Suprapubic skin (tissue), 4 donors: ENCODE measurements around the gene ACP1.

Experiments
- EP300 ChIP-seq: sonication (generic); formaldehyde crosslinking; IDR thresholded peaks from one replicate; pipeline ENCODE4 v1.6.1; 2017; ENCODE audit warnings: antibody characterized with exemption
- POLR2A ChIP-seq, 2 donors: fragments of 450-650 bp; IDR thresholded peaks; one replicate each; pipeline ENCODE4 v1.6.1; 2017; ENCODE audit warnings: antibody characterized with exemption in 2 of 2, mild to moderate bottlenecking in 2 of 2, moderate library complexity in 2 of 2
- POLR2AphosphoS5 ChIP-seq, 3 donors: sonication (generic); formaldehyde crosslinking; IDR thresholded peaks; one replicate each; pipeline ENCODE4 v1.6.1; 2017; ENCODE audit warnings: antibody characterized with exemption in 3 of 3
- TF ChIP-seq, protein P1 (sequence below), 2 donors: fragments of 200-600 bp in 1 of 2; fragments of 450-650 bp in 1 of 2; sonication (generic) in 1 of 2; IDR thresholded peaks; one replicate each; pipeline ENCODE4 v1.5.1; 2016 to 2019; ENCODE audit warnings: antibody characterized with exemption in 2 of 2, mild to moderate bottlenecking in 1 of 2, moderate library complexity in 1 of 2

DNA sequence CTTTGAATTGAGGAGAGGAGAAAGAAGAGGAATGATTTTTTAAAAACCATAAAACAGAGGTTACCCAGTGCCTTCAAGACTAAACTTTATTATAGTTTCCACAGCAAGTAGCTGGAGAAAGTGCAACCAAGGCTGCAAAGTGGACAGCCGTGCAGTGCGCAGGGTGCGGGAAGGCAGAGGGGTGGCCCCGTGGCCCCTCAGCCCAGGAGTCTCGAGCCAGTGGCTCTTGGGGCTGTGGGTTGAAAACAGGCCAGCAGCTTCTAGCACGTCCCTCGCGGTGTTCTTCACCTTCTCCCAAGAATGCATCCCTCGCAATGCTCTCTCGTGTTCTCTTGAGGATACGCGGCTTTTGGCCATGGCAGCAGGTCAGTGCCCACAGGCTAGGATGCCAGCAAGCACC lies 51.6 kb downstream of the ACP1 start:
- TF ChIP-seq, protein P1, sequence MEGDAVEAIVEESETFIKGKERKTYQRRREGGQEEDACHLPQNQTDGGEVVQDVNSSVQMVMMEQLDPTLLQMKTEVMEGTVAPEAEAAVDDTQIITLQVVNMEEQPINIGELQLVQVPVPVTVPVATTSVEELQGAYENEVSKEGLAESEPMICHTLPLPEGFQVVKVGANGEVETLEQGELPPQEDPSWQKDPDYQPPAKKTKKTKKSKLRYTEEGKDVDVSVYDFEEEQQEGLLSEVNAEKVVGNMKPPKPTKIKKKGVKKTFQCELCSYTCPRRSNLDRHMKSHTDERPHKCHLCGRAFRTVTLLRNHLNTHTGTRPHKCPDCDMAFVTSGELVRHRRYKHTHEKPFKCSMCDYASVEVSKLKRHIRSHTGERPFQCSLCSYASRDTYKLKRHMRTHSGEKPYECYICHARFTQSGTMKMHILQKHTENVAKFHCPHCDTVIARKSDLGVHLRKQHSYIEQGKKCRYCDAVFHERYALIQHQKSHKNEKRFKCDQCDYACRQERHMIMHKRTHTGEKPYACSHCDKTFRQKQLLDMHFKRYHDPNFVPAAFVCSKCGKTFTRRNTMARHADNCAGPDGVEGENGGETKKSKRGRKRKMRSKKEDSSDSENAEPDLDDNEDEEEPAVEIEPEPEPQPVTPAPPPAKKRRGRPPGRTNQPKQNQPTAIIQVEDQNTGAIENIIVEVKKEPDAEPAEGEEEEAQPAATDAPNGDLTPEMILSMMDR (IDR thresholded peaks at IDR 0.05): no peak
- TF ChIP-seq POLR2A (IDR thresholded peaks at IDR 0.05) (no peak), EP300 (no peak), POLR2AphosphoS5 (IDR thresholded peaks at IDR 0.05) (no peak)
